Chondrocyte (in vitro differentiated cells): ENCODE measurements around the gene FMNL2. TPM values are rescaled to one million over a fixed set of nuclear protein-coding genes. Genes with fewer than 3 reads are reported as not detected.
A peak's percentile ranks its signal among the peaks of the same experiment; 100 is the strongest.

Experiments used
- DNase-seq: peaks from one replicate; pipeline ENCODE4 v3.0.0; 2021; ENCODE audit warnings: mixed read lengths, low spot score
- H3K27ac Mint-ChIP-seq: one replicate; pipeline ENCODE4 v1.8.0; 2021; ENCODE audit warnings: mild to moderate bottlenecking, moderate library complexity, mixed read lengths; ENCODE audit not compliant: unreplicated experiment
- H3K27me3 Mint-ChIP-seq: 2 replicates; pipeline ENCODE4 v1.8.0; 2021; ENCODE audit warnings: low read depth, mixed read lengths
- H3K36me3 Mint-ChIP-seq: 2 replicates; pipeline ENCODE4 v1.8.0; 2021; ENCODE audit warnings: low read depth, mixed read lengths
- H3K4me1 Mint-ChIP-seq: 2 replicates; pipeline ENCODE4 v1.8.0; 2021; ENCODE audit warnings: low read depth, mild to moderate bottlenecking, mixed read lengths
- H3K4me3 Mint-ChIP-seq: one replicate; pipeline ENCODE4 v1.8.0; 2021; ENCODE audit warnings: mild to moderate bottlenecking, moderate library complexity, mixed read lengths; ENCODE audit not compliant: unreplicated experiment
- H3K9me3 Mint-ChIP-seq: 2 replicates; pipeline ENCODE4 v1.8.0; 2021; ENCODE audit warnings: low read depth, mixed read lengths
- long read RNA-seq: library from polyadenylated mRNA; stranded (forward); transcript quantifications from one replicate; pipeline ENCODE4 v2.0.0, GENCODE V29; 2021
- total RNA-seq: library from RNA; stranded (reverse); gene quantifications from 3 replicates; pipeline ENCODE4 v1.2.1, GENCODE V29; 2021
- TF ChIP-seq, protein P1 (sequence below): fragments of 200-600 bp; sonication (generic); IDR thresholded peaks from 2 replicates; pipeline ENCODE4 v1.5.0; 2021; ENCODE audit warnings: antibody characterized with exemption, mild to moderate bottlenecking, moderate library complexity

Gene FMNL2
- total RNA-seq, result 31.5 to 42.3 TPM (median 33.9 TPM) in 3 replicates
- long read RNA-seq, partial matches to known transcripts, result 4 of 10 reads
- long read RNA-seq, other reads (novel, unspliced or antisense), result 6 of 10 reads

DNA sequence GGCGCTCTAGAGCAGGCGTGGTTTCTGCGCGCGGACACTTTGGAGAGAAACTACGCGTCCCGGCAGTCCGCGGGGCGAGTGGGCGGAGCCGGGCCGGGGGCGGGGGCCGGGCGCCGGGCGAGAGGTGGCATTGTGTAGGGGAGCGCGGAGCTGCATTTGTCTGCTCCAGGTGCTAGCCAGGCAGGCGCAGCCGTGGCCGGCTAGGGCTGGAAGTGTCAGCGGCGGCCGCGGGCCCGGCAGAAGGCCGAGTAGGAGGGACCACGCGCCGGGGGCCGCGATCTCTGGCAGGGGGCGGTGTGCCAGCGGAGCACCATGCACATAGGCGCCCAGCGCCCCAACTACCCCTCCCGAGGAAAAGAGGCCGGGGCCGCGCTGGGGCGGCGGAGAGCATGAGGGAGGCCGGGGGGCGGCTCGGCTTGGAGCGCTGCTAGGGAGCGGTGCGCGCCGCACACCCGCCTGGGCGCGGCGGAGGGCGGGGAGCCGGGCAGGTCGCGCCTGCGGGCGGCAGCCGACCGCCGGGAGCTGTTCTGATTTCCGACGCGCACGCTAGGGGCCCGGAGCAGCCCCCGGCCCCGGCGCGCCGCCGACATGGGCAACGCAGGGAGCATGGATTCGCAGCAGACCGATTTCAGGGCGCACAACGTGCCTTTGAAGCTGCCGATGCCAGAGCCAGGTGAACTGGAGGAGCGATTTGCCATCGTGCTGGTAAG is at the start of gene FMNL2:
FMNL2 (plus strand) TSS at position 159 of the 710 bp plus-strand sequence.
- Mint-ChIP-seq H3K4me1 (peaks cover 40% of the 10 kb centered on the region), H3K4me3 (peak within 1 kb of the TSS; percentile 98), H3K9me3 (no peaks in the 10 kb centered on the region), H3K36me3 (no peaks in the 10 kb centered on the region), H3K27ac (peak within 1 kb of the TSS; percentile 69), H3K27me3 (no peaks in the 10 kb centered on the region)
- peak; percentile 93 for DNase-seq
- TF ChIP-seq, protein P1, sequence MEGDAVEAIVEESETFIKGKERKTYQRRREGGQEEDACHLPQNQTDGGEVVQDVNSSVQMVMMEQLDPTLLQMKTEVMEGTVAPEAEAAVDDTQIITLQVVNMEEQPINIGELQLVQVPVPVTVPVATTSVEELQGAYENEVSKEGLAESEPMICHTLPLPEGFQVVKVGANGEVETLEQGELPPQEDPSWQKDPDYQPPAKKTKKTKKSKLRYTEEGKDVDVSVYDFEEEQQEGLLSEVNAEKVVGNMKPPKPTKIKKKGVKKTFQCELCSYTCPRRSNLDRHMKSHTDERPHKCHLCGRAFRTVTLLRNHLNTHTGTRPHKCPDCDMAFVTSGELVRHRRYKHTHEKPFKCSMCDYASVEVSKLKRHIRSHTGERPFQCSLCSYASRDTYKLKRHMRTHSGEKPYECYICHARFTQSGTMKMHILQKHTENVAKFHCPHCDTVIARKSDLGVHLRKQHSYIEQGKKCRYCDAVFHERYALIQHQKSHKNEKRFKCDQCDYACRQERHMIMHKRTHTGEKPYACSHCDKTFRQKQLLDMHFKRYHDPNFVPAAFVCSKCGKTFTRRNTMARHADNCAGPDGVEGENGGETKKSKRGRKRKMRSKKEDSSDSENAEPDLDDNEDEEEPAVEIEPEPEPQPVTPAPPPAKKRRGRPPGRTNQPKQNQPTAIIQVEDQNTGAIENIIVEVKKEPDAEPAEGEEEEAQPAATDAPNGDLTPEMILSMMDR, result peak; percentile 68

DNA sequence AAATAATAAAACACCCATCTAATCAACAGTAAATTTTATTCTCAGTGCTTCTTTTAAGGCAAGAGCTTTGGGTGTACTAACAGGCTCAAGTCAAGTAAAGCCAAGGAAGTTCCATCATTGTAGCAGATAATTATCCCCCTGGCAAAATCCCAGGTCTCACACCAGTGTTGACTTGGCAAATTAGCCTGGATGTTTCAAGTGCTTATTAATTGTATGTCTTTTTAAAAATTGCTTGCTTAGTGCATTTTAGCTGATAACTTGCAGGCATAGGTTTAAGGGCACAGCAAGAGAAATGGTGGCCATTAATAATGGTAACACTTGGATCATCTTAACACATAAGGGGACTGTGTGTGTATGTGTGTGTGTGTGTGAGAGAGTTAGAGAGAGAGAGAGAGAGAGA is 42.0 kb upstream of the FMNL2 start:
- TF ChIP-seq, protein P1, result no peak

DNA sequence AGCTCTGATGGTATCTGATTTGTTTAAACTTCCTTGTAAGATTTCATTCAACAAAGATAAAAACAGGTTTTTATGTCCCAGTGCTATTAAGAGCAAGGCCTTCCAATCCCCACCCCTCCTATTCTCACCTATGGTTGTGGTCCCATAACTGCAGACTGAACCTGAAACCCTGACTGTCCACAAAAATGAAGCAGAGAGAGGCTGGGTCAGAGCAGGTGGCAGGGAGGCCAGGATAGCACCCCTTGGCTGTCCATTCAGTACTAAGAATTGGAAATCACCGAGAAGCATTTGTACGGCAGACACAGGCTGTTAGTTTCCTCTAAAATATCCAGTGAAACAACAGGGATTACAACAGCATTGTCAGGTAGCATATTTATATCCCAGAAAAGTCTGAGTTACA is 37.3 kb upstream of the FMNL2 start:
- H3K4me1 Mint-ChIP-seq, result no peaks in the 10 kb centered on the region
- no peak overlapping the region for H3K27ac Mint-ChIP-seq
- no peaks in the 10 kb centered on the region for H3K36me3 Mint-ChIP-seq
- no peak overlapping the region for H3K4me3 Mint-ChIP-seq
- TF ChIP-seq, protein P1, result no peak
- H3K9me3 Mint-ChIP-seq, result no peaks in the 10 kb centered on the region
- H3K27me3 Mint-ChIP-seq, result peaks cover 4% of the 10 kb centered on the region
- DNase-seq, result no peak

More for the DNA sequence above, 42.0 kb upstream of the FMNL2 start:
- no peaks in the 10 kb centered on the region for H3K9me3 Mint-ChIP-seq
- no peak overlapping the region for H3K4me3 Mint-ChIP-seq
- no peak for DNase-seq
- H3K4me1 Mint-ChIP-seq, result no peaks in the 10 kb centered on the region
- H3K27me3 Mint-ChIP-seq, result peaks cover 6% of the 10 kb centered on the region
- H3K27ac Mint-ChIP-seq, result no peak overlapping the region
- H3K36me3 Mint-ChIP-seq, result peaks cover 1% of the 10 kb centered on the region

DNA sequence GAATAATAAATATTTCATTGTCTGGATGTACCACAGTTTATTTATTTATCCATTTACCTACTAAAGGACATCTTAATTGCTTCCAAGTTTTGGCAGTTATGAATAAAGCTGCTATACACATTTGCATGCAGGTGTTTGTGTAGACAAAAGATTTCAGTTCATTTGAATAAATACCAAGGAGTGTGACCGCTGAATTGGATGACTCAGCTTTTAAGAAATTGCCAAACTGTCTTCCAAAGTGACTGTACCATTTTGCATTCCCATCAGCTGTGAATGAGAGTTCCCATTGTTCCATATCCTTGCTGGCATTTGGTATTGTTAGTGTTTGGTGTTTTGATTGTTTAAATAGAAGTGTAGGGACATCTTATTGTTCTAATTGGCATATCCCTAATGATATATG is 36.2 kb upstream of the FMNL2 start:
- peaks cover 4% of the 10 kb centered on the region for H3K27me3 Mint-ChIP-seq
- no peaks in the 10 kb centered on the region for H3K36me3 Mint-ChIP-seq
- DNase-seq, result no peak
- no peaks in the 10 kb centered on the region for H3K9me3 Mint-ChIP-seq
- TF ChIP-seq, protein P1, result no peak
- no peak overlapping the region for H3K27ac Mint-ChIP-seq
- H3K4me3 Mint-ChIP-seq, result no peak overlapping the region
- no peaks in the 10 kb centered on the region for H3K4me1 Mint-ChIP-seq

DNA sequence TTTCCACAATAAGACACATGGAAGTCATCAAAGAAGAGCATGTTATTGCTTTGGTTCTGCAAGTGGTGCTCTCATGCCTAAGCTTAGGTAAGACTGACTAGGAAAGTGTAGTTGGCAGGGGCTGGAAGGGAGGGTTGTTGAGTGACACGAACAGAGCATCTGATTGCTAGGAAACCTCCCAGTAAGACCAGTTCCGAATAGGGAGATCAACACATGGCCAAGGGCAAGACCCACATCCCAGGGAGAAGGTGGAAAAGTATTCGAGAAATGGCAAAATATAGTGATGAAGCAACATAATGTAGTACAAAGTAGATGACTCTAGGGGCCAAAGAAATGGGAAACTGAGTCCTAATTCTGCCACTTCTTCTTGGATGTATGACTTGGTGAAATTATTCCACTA is 33.8 kb upstream of the FMNL2 start:
- H3K4me3 Mint-ChIP-seq, result no peak overlapping the region
- H3K27me3 Mint-ChIP-seq, result peaks cover 3% of the 10 kb centered on the region
- no peak overlapping the region for H3K27ac Mint-ChIP-seq
- no peak for DNase-seq
- TF ChIP-seq, protein P1, result no peak
- H3K9me3 Mint-ChIP-seq, result no peaks in the 10 kb centered on the region
- no peaks in the 10 kb centered on the region for H3K36me3 Mint-ChIP-seq
- H3K4me1 Mint-ChIP-seq, result no peaks in the 10 kb centered on the region
